HFFc6 (cell line): Measurements from ENCODE around the gene VPS13A. TPM values are rescaled to one million over a fixed set of nuclear protein-coding genes. Genes with fewer than 3 reads are reported as not detected.

Experiments
- DNase-seq: peaks from one replicate; pipeline ENCODE4 v3.0.0-alpha.2; 2018
- H3K27ac Mint-ChIP-seq: 2 replicates; pipeline ENCODE4 v1.8.0; 2020; ENCODE audit warnings: mild to moderate bottlenecking, mixed read lengths
- H3K27me3 Mint-ChIP-seq: 2 replicates; pipeline ENCODE4 v1.8.0; 2021; ENCODE audit warnings: mild to moderate bottlenecking, moderate library complexity, mixed read lengths; ENCODE audit not compliant: insufficient read depth
- H3K36me3 Mint-ChIP-seq: 2 replicates; pipeline ENCODE4 v1.8.0; 2021; ENCODE audit warnings: low read depth, mixed read lengths
- H3K4me1 Mint-ChIP-seq: 2 replicates; pipeline ENCODE4 v1.8.0; 2020; ENCODE audit warnings: low read depth, mixed read lengths
- H3K4me3 Mint-ChIP-seq: 2 replicates; pipeline ENCODE4 v1.8.0; 2020; ENCODE audit warnings: mild to moderate bottlenecking, moderate library complexity, mixed read lengths
- H3K9me3 Mint-ChIP-seq: 2 replicates; pipeline ENCODE4 v1.8.0; 2020; ENCODE audit warnings: mild to moderate bottlenecking, mixed read lengths
- total RNA-seq, 6 experiments: library from RNA; stranded (reverse); fragmentation: NEBNext Ultra II Directional; extraction: Animal tissue kit (Norgen Biotek cat#: 25700); gene quantifications; 2 replicates in 1 of 6; 3 replicates in 5 of 6; pipeline ENCODE4 v1.2.3, GENCODE V29; 2021
- TF ChIP-seq, protein P1 (sequence below): fragments of 200-600 bp; sonication (generic); IDR thresholded peaks from 2 replicates; pipeline ENCODE4 v1.5.0; 2021; ENCODE audit warnings: antibody characterized with exemption, mild to moderate bottlenecking

VPS13A gene
- total RNA-seq, 6 experiments from 2014 or later: 10.6 to 13.9 (median 13.2) TPM

GRCh38 chr9:77325058-77325457, 147.7 kb downstream of the VPS13A start:
- H3K4me3 Mint-ChIP-seq: no peak overlapping the region
- H3K4me1 Mint-ChIP-seq: peaks cover 5% of the 10 kb centered on the region; the same call in 1 of the 2 replicates
- no peaks in the 10 kb centered on the region for H3K36me3 Mint-ChIP-seq
- H3K27me3 Mint-ChIP-seq: no peaks in the 10 kb centered on the region
- no peak overlapping the region for H3K27ac Mint-ChIP-seq
- no peak for DNase-seq
- H3K9me3 Mint-ChIP-seq: no peaks in the 10 kb centered on the region
- TF ChIP-seq, protein P1, sequence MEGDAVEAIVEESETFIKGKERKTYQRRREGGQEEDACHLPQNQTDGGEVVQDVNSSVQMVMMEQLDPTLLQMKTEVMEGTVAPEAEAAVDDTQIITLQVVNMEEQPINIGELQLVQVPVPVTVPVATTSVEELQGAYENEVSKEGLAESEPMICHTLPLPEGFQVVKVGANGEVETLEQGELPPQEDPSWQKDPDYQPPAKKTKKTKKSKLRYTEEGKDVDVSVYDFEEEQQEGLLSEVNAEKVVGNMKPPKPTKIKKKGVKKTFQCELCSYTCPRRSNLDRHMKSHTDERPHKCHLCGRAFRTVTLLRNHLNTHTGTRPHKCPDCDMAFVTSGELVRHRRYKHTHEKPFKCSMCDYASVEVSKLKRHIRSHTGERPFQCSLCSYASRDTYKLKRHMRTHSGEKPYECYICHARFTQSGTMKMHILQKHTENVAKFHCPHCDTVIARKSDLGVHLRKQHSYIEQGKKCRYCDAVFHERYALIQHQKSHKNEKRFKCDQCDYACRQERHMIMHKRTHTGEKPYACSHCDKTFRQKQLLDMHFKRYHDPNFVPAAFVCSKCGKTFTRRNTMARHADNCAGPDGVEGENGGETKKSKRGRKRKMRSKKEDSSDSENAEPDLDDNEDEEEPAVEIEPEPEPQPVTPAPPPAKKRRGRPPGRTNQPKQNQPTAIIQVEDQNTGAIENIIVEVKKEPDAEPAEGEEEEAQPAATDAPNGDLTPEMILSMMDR: no peak

DNA sequence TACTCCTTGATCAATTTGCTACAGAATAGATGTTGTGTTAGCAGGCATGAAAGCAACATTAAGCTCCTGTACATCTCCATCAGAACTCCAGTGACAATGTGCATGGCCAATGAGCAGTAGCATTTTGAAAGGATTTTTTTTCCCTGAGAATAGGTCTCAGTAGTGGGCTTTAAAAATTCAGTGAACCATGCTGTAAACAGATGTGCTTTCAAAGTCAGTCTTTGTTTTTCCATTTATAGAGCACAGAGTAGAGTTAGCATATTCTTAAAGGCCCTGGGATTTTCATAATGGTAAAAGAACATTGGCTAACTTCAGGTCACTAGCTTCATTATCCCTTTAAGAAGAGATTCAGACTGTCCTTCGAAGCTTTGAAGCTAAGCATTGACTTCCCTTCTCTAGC, 150.8 kb downstream of the VPS13A start:
- Mint-ChIP-seq H3K27ac (no peak overlapping the region), H3K9me3 (no peaks in the 10 kb centered on the region), H3K36me3 (no peaks in the 10 kb centered on the region), H3K27me3 (no peaks in the 10 kb centered on the region), H3K4me1 (peaks cover 5% of the 10 kb centered on the region; the same call in 1 of the 2 replicates), H3K4me3 (no peak overlapping the region)
- DNase-seq: no peak
- TF ChIP-seq, protein P1: no peak

DNA sequence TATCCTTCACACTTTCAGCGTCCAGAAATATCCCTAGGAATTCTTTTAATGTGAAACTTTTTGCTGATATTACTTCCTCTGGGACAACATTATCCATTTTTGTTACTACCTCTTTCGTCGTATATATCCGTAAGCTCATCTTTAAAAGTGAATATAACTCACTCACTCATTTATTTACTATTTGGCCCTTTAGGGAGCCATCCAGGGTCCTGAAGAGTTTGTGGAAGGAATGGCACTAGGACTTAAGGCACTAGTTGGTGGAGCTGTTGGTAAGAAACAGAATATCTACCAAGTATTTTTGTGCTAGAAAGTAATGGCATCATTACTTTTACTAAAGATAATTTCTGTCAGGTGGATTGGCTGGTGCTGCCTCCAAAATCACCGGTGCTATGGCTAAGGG, 192.7 kb downstream of the VPS13A start:
- TF ChIP-seq, protein P1: no peak
- DNase-seq: no peak
- Mint-ChIP-seq H3K9me3 (no peaks in the 10 kb centered on the region), H3K4me3 (no peak overlapping the region), H3K36me3 (peaks cover 14% of the 10 kb centered on the region), H3K27ac (no peak overlapping the region), H3K27me3 (no peaks in the 10 kb centered on the region; the same call in 1 of the 2 replicates), H3K4me1 (peaks cover 11% of the 10 kb centered on the region)

DNA sequence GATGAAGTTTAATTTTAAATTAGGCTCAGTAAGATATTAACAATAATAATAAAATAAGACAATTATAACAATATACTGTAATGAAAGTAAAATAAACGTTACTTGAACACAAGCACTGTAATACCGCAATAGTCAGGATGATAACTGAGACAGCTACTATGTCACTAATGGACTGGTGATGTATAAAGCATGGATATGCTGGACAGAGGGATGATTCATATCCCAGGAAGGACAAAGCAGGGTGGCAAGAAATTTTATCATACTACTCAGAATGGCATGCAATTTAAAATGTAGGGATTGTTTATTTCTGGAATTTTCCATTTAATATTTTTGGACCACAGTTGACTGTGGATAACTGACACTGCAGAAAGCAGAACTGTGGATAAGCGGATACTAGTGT, 196.9 kb downstream of the VPS13A start:
- H3K27ac Mint-ChIP-seq: no peak overlapping the region
- H3K4me1 Mint-ChIP-seq: peaks cover 21% of the 10 kb centered on the region
- no peak overlapping the region for H3K4me3 Mint-ChIP-seq
- no peaks in the 10 kb centered on the region for H3K9me3 Mint-ChIP-seq
- DNase-seq: peak; percentile 23
- H3K36me3 Mint-ChIP-seq: peaks cover 14% of the 10 kb centered on the region
- no peaks in the 10 kb centered on the region; the same call in 1 of the 2 replicates for H3K27me3 Mint-ChIP-seq
- TF ChIP-seq, protein P1: no peak

GRCh38 chr9:77375956-77376532, 198.7 kb downstream of the VPS13A start:
- Mint-ChIP-seq H3K27ac (no peak overlapping the region; the same call in 1 of the 2 replicates), H3K9me3 (no peaks in the 10 kb centered on the region), H3K27me3 (no peaks in the 10 kb centered on the region; the same call in 1 of the 2 replicates), H3K4me1 (peaks cover 21% of the 10 kb centered on the region), H3K36me3 (peaks cover 4% of the 10 kb centered on the region), H3K4me3 (no peak overlapping the region)
- DNase-seq: no peak
- TF ChIP-seq, protein P1: no peak
